Measurements from ENCODE around the gene DNAAF9.

DNA sequence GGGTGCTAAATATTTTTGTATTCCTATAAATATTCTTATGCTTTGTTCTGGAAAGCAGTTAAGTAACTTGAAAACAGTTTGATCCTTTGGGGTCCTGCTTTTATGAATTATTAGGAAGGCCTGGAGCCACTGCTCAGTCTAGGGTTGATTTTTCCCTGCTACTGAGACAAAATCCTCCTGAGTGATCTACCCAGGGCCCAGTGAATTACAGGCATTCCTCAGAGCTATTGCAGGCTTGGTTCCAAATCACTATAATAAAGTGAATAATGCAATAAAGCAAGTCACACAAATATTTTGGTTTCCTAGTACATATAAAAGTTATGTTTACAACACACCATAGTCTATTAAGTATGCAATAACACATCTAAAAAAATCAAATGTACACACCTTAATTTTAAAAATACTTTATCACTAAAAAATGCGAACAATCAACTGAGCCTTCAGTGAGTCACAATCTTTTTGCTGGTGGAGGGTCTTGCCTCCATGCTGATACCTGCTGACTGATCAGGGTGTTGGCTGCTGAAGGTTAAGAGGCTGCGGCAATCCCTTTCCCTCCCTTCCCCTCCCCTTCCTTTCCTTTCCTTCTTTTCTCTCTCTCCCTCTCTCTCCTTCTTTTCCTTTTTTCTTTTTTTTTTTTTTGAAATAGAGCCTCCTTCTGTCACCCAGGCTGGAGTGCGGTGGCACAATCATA lies 43.0 kb downstream of the DNAAF9 start:
- TF ChIP-seq POLR2A (IDR thresholded peaks at IDR 0.05): no peak
- TF ChIP-seq, protein P1, sequence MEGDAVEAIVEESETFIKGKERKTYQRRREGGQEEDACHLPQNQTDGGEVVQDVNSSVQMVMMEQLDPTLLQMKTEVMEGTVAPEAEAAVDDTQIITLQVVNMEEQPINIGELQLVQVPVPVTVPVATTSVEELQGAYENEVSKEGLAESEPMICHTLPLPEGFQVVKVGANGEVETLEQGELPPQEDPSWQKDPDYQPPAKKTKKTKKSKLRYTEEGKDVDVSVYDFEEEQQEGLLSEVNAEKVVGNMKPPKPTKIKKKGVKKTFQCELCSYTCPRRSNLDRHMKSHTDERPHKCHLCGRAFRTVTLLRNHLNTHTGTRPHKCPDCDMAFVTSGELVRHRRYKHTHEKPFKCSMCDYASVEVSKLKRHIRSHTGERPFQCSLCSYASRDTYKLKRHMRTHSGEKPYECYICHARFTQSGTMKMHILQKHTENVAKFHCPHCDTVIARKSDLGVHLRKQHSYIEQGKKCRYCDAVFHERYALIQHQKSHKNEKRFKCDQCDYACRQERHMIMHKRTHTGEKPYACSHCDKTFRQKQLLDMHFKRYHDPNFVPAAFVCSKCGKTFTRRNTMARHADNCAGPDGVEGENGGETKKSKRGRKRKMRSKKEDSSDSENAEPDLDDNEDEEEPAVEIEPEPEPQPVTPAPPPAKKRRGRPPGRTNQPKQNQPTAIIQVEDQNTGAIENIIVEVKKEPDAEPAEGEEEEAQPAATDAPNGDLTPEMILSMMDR (IDR thresholded peaks at IDR 0.05): no peak

Data from testis (tissue), 2 donors.